BLaER1 (cell line): ENCODE measurements around the gene ELFN2.

ENCODE experiments used
- H3K27ac ChIP-seq: shearing (Covaris generic); formaldehyde crosslinking; 2 replicates; pipeline ENCODE4 v1.8.1; 2022
- H3K27me3 ChIP-seq: shearing (Covaris generic); formaldehyde crosslinking; 2 replicates; pipeline ENCODE4 v1.8.1; 2022
- H3K36me3 ChIP-seq: shearing (Covaris generic); formaldehyde crosslinking; 2 replicates; pipeline ENCODE4 v1.8.1; 2022
- H3K4me1 ChIP-seq: shearing (Covaris generic); formaldehyde crosslinking; 2 replicates; pipeline ENCODE4 v1.8.1; 2022
- H3K4me2 ChIP-seq: shearing (Covaris generic); formaldehyde crosslinking; 2 replicates; pipeline ENCODE4 v1.8.1; 2022
- H3K4me3 ChIP-seq: shearing (Covaris generic); formaldehyde crosslinking; 2 replicates; pipeline ENCODE4 v1.8.1; 2022
- H3K9ac ChIP-seq: shearing (Covaris generic); formaldehyde crosslinking; 2 replicates; pipeline ENCODE4 v1.8.1; 2022
- H3K9me3 ChIP-seq: shearing (Covaris generic); formaldehyde crosslinking; 2 replicates; pipeline ENCODE4 v1.8.1; 2022
- H4K20me1 ChIP-seq: shearing (Covaris generic); formaldehyde crosslinking; 2 replicates; pipeline ENCODE4 v1.8.1; 2022
- Cebpa-rat ChIP-seq: shearing (Covaris generic); IDR thresholded peaks from 2 replicates; pipeline ENCODE4 v1.8.1; 2022

ELFN2 gene

GRCh38 chr22:37427711-37428635 is 694 bp upstream of the ELFN2 start:
- no peaks in the 10 kb centered on the region for H3K36me3 ChIP-seq
- peaks cover 65% of the 10 kb centered on the region for H3K4me1 ChIP-seq
- peaks cover 60% of the 10 kb centered on the region for H4K20me1 ChIP-seq
- no peak overlapping the region for H3K27ac ChIP-seq
- no peak for TF ChIP-seq Cebpa-rat
- peak overlapping the region; percentile 92 for H3K4me2 ChIP-seq
- peaks cover 63% of the 10 kb centered on the region for H3K27me3 ChIP-seq
- peaks cover 7% of the 10 kb centered on the region; the same call in 1 of the 2 replicates for H3K9me3 ChIP-seq
- H3K9ac ChIP-seq: no peak overlapping the region
- peak overlapping the region; percentile 63 for H3K4me3 ChIP-seq

GRCh38 chr22:37426706-37427134 is 559 bp downstream of the ELFN2 start:
- H3K4me1 ChIP-seq: peaks cover 53% of the 10 kb centered on the region
- H3K4me2 ChIP-seq: peak overlapping the region; percentile 92
- H3K27ac ChIP-seq: no peak overlapping the region
- peaks cover 66% of the 10 kb centered on the region for H4K20me1 ChIP-seq
- no peaks in the 10 kb centered on the region for H3K36me3 ChIP-seq
- H3K4me3 ChIP-seq: peak overlapping the region; percentile 63
- peaks cover 75% of the 10 kb centered on the region for H3K27me3 ChIP-seq
- H3K9me3 ChIP-seq: no peaks in the 10 kb centered on the region
- no peak for TF ChIP-seq Cebpa-rat
- no peak overlapping the region for H3K9ac ChIP-seq

- H3K4me1 ChIP-seq: peaks cover 53% of the 10 kb centered on the region
- H3K9ac ChIP-seq: no peak overlapping the region
- no peaks in the 10 kb centered on the region for H3K9me3 ChIP-seq
- peaks cover 82% of the 10 kb centered on the region for H3K27me3 ChIP-seq
- H3K36me3 ChIP-seq: no peaks in the 10 kb centered on the region
- H3K4me3 ChIP-seq: peak overlapping the region; percentile 31; the same call in 1 of the 2 replicates
- H4K20me1 ChIP-seq: peaks cover 73% of the 10 kb centered on the region
- no peak overlapping the region for H3K27ac ChIP-seq
- TF ChIP-seq Cebpa-rat: no peak
- peak overlapping the region; percentile 92 for H3K4me2 ChIP-seq
Observed at GRCh38 chr22:37425800-37426705, 1.2 kb downstream of the ELFN2 start.

- H3K9ac ChIP-seq: no peak overlapping the region
- peaks cover 89% of the 10 kb centered on the region for H3K27me3 ChIP-seq
- no peak for TF ChIP-seq Cebpa-rat
- no peaks in the 10 kb centered on the region for H3K36me3 ChIP-seq
- H3K27ac ChIP-seq: no peak overlapping the region
- H3K4me1 ChIP-seq: peaks cover 60% of the 10 kb centered on the region
- H4K20me1 ChIP-seq: peaks cover 79% of the 10 kb centered on the region
- H3K9me3 ChIP-seq: no peaks in the 10 kb centered on the region
- peak overlapping the region; percentile 92 for H3K4me2 ChIP-seq
- no peak overlapping the region for H3K4me3 ChIP-seq
Observed at GRCh38 chr22:37425369-37425768, 1.9 kb downstream of the ELFN2 start.

GRCh38 chr22:37423283-37423682 is 4.0 kb downstream of the ELFN2 start:
- TF ChIP-seq Cebpa-rat: no peak
- Histone ChIP-seq H3K27ac (no peak overlapping the region), H4K20me1 (peaks cover 94% of the 10 kb centered on the region), H3K9me3 (no peaks in the 10 kb centered on the region), H3K9ac (no peak overlapping the region), H3K4me3 (no peak overlapping the region), H3K4me1 (peaks cover 64% of the 10 kb centered on the region), H3K4me2 (no peak overlapping the region), H3K36me3 (no peaks in the 10 kb centered on the region), H3K27me3 (peaks cover 100% of the 10 kb centered on the region)

GRCh38 chr22:37421468-37421877 is 5.8 kb downstream of the ELFN2 start:
- no peak overlapping the region for H3K9ac ChIP-seq
- H3K4me1 ChIP-seq: peaks cover 60% of the 10 kb centered on the region
- H3K9me3 ChIP-seq: no peaks in the 10 kb centered on the region
- H3K27ac ChIP-seq: no peak overlapping the region
- H3K4me3 ChIP-seq: no peak overlapping the region
- TF ChIP-seq Cebpa-rat: no peak
- no peaks in the 10 kb centered on the region for H3K36me3 ChIP-seq
- H3K27me3 ChIP-seq: peaks cover 95% of the 10 kb centered on the region
- H3K4me2 ChIP-seq: no peak overlapping the region
- H4K20me1 ChIP-seq: peaks cover 91% of the 10 kb centered on the region

GRCh38 chr22:37420686-37421467 is 6.4 kb downstream of the ELFN2 start:
- Histone ChIP-seq H4K20me1 (peaks cover 91% of the 10 kb centered on the region), H3K4me2 (peak overlapping the region; percentile 83), H3K9me3 (no peaks in the 10 kb centered on the region), H3K9ac (no peak overlapping the region), H3K36me3 (no peaks in the 10 kb centered on the region), H3K4me3 (peak overlapping the region; percentile 61), H3K4me1 (peaks cover 60% of the 10 kb centered on the region), H3K27me3 (peaks cover 89% of the 10 kb centered on the region), H3K27ac (no peak overlapping the region)
- no peak for TF ChIP-seq Cebpa-rat

- Histone ChIP-seq H3K4me2 (peak overlapping the region; percentile 83), H3K4me1 (peaks cover 60% of the 10 kb centered on the region), H3K9ac (no peak overlapping the region)
Observed at GRCh38 chr22:37419969-37420685, 7.2 kb downstream of the ELFN2 start.

More at GRCh38 chr22:37419969-37420685, 7.2 kb downstream of the ELFN2 start:
- Histone ChIP-seq H3K27me3 (peaks cover 81% of the 10 kb centered on the region), H3K4me3 (peak overlapping the region; percentile 61), H3K9me3 (no peaks in the 10 kb centered on the region), H4K20me1 (peaks cover 88% of the 10 kb centered on the region), H3K36me3 (no peaks in the 10 kb centered on the region), H3K27ac (no peak overlapping the region)
- no peak for TF ChIP-seq Cebpa-rat
